GM12878 (cell line): Measurements from ENCODE around the gene MAPK1. TPM values are rescaled to one million over a fixed set of nuclear protein-coding genes. Genes with fewer than 3 reads are reported as not detected.
A peak's percentile ranks its signal among the peaks of the same experiment; 100 is the strongest.

ENCODE experiments used
- ATAC-seq: fragments of 200-7000 bp; cut with Tn5 transposase; 3 replicates; pipeline ENCODE4 v1.9.1; 2020; ENCODE audit warnings: mild to moderate bottlenecking, moderate library complexity
- BruUV-seq: library from RNA; stranded (reverse); fragments of 400-500 nt; replicated peaks from 2 replicates; lab custom pipeline; 2021; lab: Mats Ljungman, UMichigan
- CTCF ChIA-PET: fragments of 300-600 bp; sonication (Branson Sonifier 250); formaldehyde crosslinking; extraction: SDS; loops from one replicate; lab custom pipeline; 2021; ENCODE audit warnings: inconsistent platforms; lab: Yijun Ruan, JAX
- POLR2A ChIA-PET: fragments of 350-600 bp; formaldehyde crosslinking; extraction: SDS; loops from one replicate; lab custom pipeline; 2021; ENCODE audit warnings: inconsistent platforms; lab: Charles Lee
- RAD21 ChIA-PET: fragments of 300-600 bp; sonication (Branson Sonifier 250); formaldehyde crosslinking; loops from one replicate; lab custom pipeline; 2023; ENCODE audit warnings: antibody characterized with exemption; ENCODE audit not compliant: unreplicated experiment; lab: Charles Lee
- SMC1A ChIA-PET: fragments of 300-600 bp; sonication (Branson Sonifier 250); formaldehyde crosslinking; loops from one replicate; lab custom pipeline; 2023; ENCODE audit not compliant: unreplicated experiment, uncharacterized antibody; lab: Charles Lee
- DNase-seq: peaks from one replicate; pipeline ENCODE4 v3.0.0-alpha.2; 2011; ENCODE audit warnings: low read depth, low spot score
- FAIRE-seq: peaks from 3 replicates; lab custom pipeline; 2011; peaks lifted over from hg19 to GRCh38; lab: Jason Lieb, UNC
- H2AFZ ChIP-seq: 2 replicates; pipeline ENCODE4 v1.6.0; 2011; ENCODE audit warnings: low read depth, low read length, control low read depth; ENCODE audit not compliant: control insufficient read depth
- H3K27ac ChIP-seq: 2 replicates; pipeline ENCODE4 v1.5.1; 2011; ENCODE audit warnings: control low read depth; ENCODE audit not compliant: control insufficient read depth, insufficient read depth
- H3K27me3 ChIP-seq, 2 experiments: replicated peaks in 1 of 2; 2 replicates each; pipeline versions ENCODE4 v1.6.0 to v1.6.1; 2011; ENCODE audit warnings: low read length in 1 of 2; ENCODE audit not compliant: control insufficient read depth in 2 of 2, insufficient read depth in 2 of 2
- H3K36me3 ChIP-seq, 2 experiments: 2 replicates each; pipeline ENCODE4 v1.5.1; 2011; ENCODE audit warnings: low read length in 1 of 2; ENCODE audit not compliant: control insufficient read depth in 2 of 2, insufficient read depth in 2 of 2
- H3K4me1 ChIP-seq: 2 replicates; pipeline ENCODE4 v1.6.1; 2011; ENCODE audit warnings: mild to moderate bottlenecking, low read length, moderate library complexity, mixed read lengths; ENCODE audit not compliant: control insufficient read depth, insufficient read depth
- H3K4me2 ChIP-seq: 2 replicates; pipeline ENCODE4 v1.6.0; 2011; ENCODE audit warnings: control low read depth; ENCODE audit not compliant: control insufficient read depth, insufficient read depth
- H3K4me3 ChIP-seq: fragments of 200-600 bp; sonication (generic); 2 replicates; pipeline ENCODE4 v1.5.1; 2016
- H3K79me2 ChIP-seq: 2 replicates; pipeline ENCODE4 v1.6.0; 2011; ENCODE audit warnings: low read length; ENCODE audit not compliant: control insufficient read depth, insufficient read depth
- H3K9ac ChIP-seq: 2 replicates; pipeline ENCODE4 v1.8.0; 2011; ENCODE audit warnings: low read length, control low read depth, mixed read lengths; ENCODE audit not compliant: control insufficient read depth, insufficient read depth
- H3K9me3 ChIP-seq: replicated peaks from 3 replicates; pipeline ENCODE4 v1.5.1; 2011; ENCODE audit warnings: mild to moderate bottlenecking, low read length; ENCODE audit not compliant: control insufficient read depth, insufficient read depth
- H4K20me1 ChIP-seq: 2 replicates; pipeline ENCODE4 v1.6.0; 2011; ENCODE audit not compliant: control insufficient read depth, insufficient read depth
- EED ChIP-seq: sonication (generic); IDR thresholded peaks from 2 replicates; pipeline ENCODE4 v1.6.1; 2016; ENCODE audit warnings: antibody characterized with exemption, low read depth
- NKRF ChIP-seq: fragments of 450-650 bp; conservative IDR thresholded peaks from 2 replicates; pipeline ENCODE4 v1.6.1; 2017; ENCODE audit warnings: mild to moderate bottlenecking, moderate library complexity
- NR2C1 ChIP-seq: fragments of 450-650 bp; IDR thresholded peaks from 2 replicates; pipeline ENCODE4 v1.6.1; 2017; ENCODE audit warnings: antibody characterized with exemption, mild to moderate bottlenecking, moderate library complexity
- PAX5 ChIP-seq: IDR thresholded peaks from 2 replicates; pipeline ENCODE4 v1.6.1; 2011; ENCODE audit warnings: low read depth, low read length, borderline replicate concordance
- POLR2AphosphoS5 ChIP-seq: IDR thresholded peaks from 2 replicates; pipeline ENCODE4 v1.6.1; 2011; ENCODE audit warnings: mild to moderate bottlenecking, low read length, inconsistent platforms
- SREBF1 ChIP-seq: IDR thresholded peaks from 2 replicates; pipeline ENCODE4 v1.6.1; 2012; ENCODE audit warnings: mild to moderate bottlenecking, low read length
- USF1 ChIP-seq: IDR thresholded peaks from 2 replicates; pipeline ENCODE4 v1.6.1; 2011; ENCODE audit warnings: borderline replicate concordance, low read depth, mild to moderate bottlenecking, moderate library complexity, mixed read lengths, low read length; ENCODE audit not compliant: insufficient read depth; ENCODE audit errors: extremely low read length
- ZBTB11 ChIP-seq: fragments of 450-650 bp; formaldehyde crosslinking; IDR thresholded peaks from 2 replicates; pipeline ENCODE4 v1.5.0; 2022; ENCODE audit warnings: mild to moderate bottlenecking, missing genetic modification characterization
- WGBS: methylation state at CpG from one replicate; pipeline ENCODE4 v1.1.6; 2016; ENCODE audit warnings: low lambda C conversion rate; ENCODE audit not compliant: insufficient replicate concordance, insufficient coverage; ENCODE audit errors: missing lambda C conversion rate; 5-methylcytosine and 5-hydroxymethylcytosine counted together
- in situ Hi-C: fragments of 300-500 bp; cut with MboI; formaldehyde crosslinking; loops from 9 replicates; pipeline ENCODE4 v1.14.3; 2018; ENCODE audit warnings: mixed read lengths
- intact Hi-C: fragments of 100-400 bp; cut with micrococcal nuclease; formaldehyde crosslinking; loops from one replicate; pipeline ENCODE4 v1.14.2; 2022; ENCODE audit not compliant: unreplicated experiment
- polyA plus RNA-seq, 11 experiments: library from polyadenylated mRNA; depleted of rRNA in 4 of 11; unstranded in 6 of 11; stranded (reverse) in 5 of 11; fragments of >200 nt; fragmentation: Nextera tagmentation in 4 of 11; fragmentation: Illumina TruSeq in 1 of 11; extraction: Ambion mirVana in 4 of 11; extraction: Trizol in 1 of 11; gene quantifications; 1 replicate in 1 of 11; 2 replicates in 10 of 11; pipeline versions ENCODE4 v1.2.1 to v1.2.3, GENCODE V29; 2011 to 2016; ENCODE audit warnings: inconsistent platforms in 2 of 11, missing spikeins in 2 of 11, low read depth in 1 of 11
- total RNA-seq, 4 experiments: library from RNA; depleted of rRNA in 3 of 4; stranded (reverse); fragments of >200 nt in 3 of 4; fragmentation: Illumina TruSeq in 1 of 4; extraction: Trizol in 1 of 4; gene quantifications; 2 replicates each; pipeline versions ENCODE4 v1.2.1 to v1.2.3, GENCODE V29; 2013 to 2021

Gene MAPK1
- total and polyA plus RNA-seq, 10 of the 15 experiments (the other 5 are each of a cell fraction or from before 2014, with no cell fraction given): 7.0 to 123 (median 58.4) TPM

GRCh38 chr22:21856197-21856596 is 11.2 kb downstream of the MAPK1 start:
- 99% methylated on average over 10 of the region's 10 CpGs for WGBS
- Histone ChIP-seq H4K20me1 (peaks cover 16% of the 10 kb centered on the region), H2AFZ (no peak overlapping the region), H3K4me2 (no peak overlapping the region), H3K9ac (no peak overlapping the region), H3K79me2 (peaks cover 71% of the 10 kb centered on the region), H3K4me3 (no peak overlapping the region), H3K9me3 (no peaks in the 10 kb centered on the region), H3K27ac (no peak overlapping the region), H3K27me3 (no peaks in the 10 kb centered on the region), H3K4me1 (peaks cover 18% of the 10 kb centered on the region), H3K36me3 (no peaks in the 10 kb centered on the region; a peak in 1 of 4 replicates)
- RAD21 ChIA-PET: no interaction called here
- CTCF ChIA-PET: interaction anchor here (2.5 kb wide), 1 partner anchor 10 kb away, joined by 6 read pairs; no protein-coding TSS in a partner anchor
- FAIRE-seq (no peak), ATAC-seq (no peak), DNase-seq (no peak)
- BruUV-seq: TSS peak; percentile 3
- SMC1A ChIA-PET: interaction anchor here (2.2 kb wide), 1 partner anchor 93 kb away, joined by 10 read pairs; no protein-coding TSS in a partner anchor
- TF ChIP-seq POLR2AphosphoS5: 0 out of 2 replicates have a peak, but pooled peaks have one; percentile 36
- no peak for TF ChIP-seq NR2C1
- POLR2A ChIA-PET: no interaction called here
- intact Hi-C loops (no loop called here), in situ Hi-C loops (no loop called here)

- H3K27ac ChIP-seq: no peak overlapping the region
- TF ChIP-seq NKRF: no peak
- TF ChIP-seq ZBTB11 (CRISPR knock-in tag): no peak
- no peak for TF ChIP-seq SREBF1
- TF ChIP-seq EED: no peak
- no peak for TF ChIP-seq PAX5
- no peak for TF ChIP-seq USF1
Observed at GRCh38 chr22:21855676-21856075, 11.8 kb downstream of the MAPK1 start.

More at GRCh38 chr22:21855676-21856075, 11.8 kb downstream of the MAPK1 start:
- no TSS peak for BruUV-seq
- no peaks in the 10 kb centered on the region for H3K9me3 ChIP-seq
- no peaks in the 10 kb centered on the region; a peak in 1 of 4 replicates for H3K36me3 ChIP-seq
- peaks cover 18% of the 10 kb centered on the region for H3K4me1 ChIP-seq
- ChIA-PET CTCF (interaction anchor here (2.5 kb wide), 1 partner anchor 10 kb away, joined by 6 read pairs; no protein-coding TSS in a partner anchor), SMC1A (interaction anchor here (1.6 to 1.7 kb wide), 2 partner anchors 12 to 14 kb away, joined by 3 read pairs; partner anchors contain the start of gene MAPK1), POLR2A (no interaction called here), RAD21 (no interaction called here)
- H4K20me1 ChIP-seq: peaks cover 16% of the 10 kb centered on the region
- H3K4me2 ChIP-seq: no peak overlapping the region
- H3K9ac ChIP-seq: no peak overlapping the region
- no peak overlapping the region for H2AFZ ChIP-seq
- in situ Hi-C loops: no loop called here
- ATAC-seq (no peak), FAIRE-seq (no peak), DNase-seq (no peak)
- intact Hi-C loops: no loop called here
- H3K79me2 ChIP-seq: peaks cover 73% of the 10 kb centered on the region
- no peak overlapping the region for H3K4me3 ChIP-seq
- H3K27me3 ChIP-seq: no peaks in the 10 kb centered on the region
- WGBS: 89% methylated on average over 6 of the region's 6 CpGs
